HCT116 (cell line): Measurements from ENCODE around the gene STPG3. TPM values are rescaled to one million over a fixed set of nuclear protein-coding genes. Genes with fewer than 3 reads are reported as not detected.

Source experiments
- ATAC-seq: fragments of 200-7000 bp; cut with Tn5 transposase; 2 replicates; pipeline ENCODE4 v1.9.1; 2020; ENCODE audit warnings: mild to moderate bottlenecking, moderate library complexity
- BruUV-seq: library from RNA; stranded (reverse); fragments of 400-500 nt; replicated peaks from 2 replicates; lab custom pipeline; 2021; lab: Mats Ljungman, UMichigan
- CTCF ChIA-PET: fragments of 300-600 bp; sonication (Branson Sonifier 250); formaldehyde crosslinking; loops from one replicate; lab custom pipeline; 2021; ENCODE audit warnings: antibody characterized with exemption; lab: Charles Lee
- POLR2A ChIA-PET: fragments of 300-600, 350-600 bp; sonication (Branson Sonifier 250); formaldehyde crosslinking; loops from one replicate; lab custom pipeline; 2021; ENCODE audit warnings: antibody characterized with exemption; lab: Charles Lee
- RAD21 ChIA-PET, 2 experiments: fragments of 300-600 bp; sonication (Branson Sonifier 250); formaldehyde crosslinking; loops; one replicate each; lab custom pipeline; 2023; ENCODE audit warnings: low total read pairs in 2 of 2; ENCODE audit not compliant: uncharacterized antibody in 2 of 2, unreplicated experiment in 2 of 2, low non-redundant PET in 1 of 2; lab: Charles Lee
- DNase-seq: peaks from one replicate; pipeline ENCODE4 v3.0.0-alpha.2; 2010; ENCODE audit warnings: low read depth, low spot score
- H2AFZ ChIP-seq: fragments of 200-600 bp; shearing (Covaris generic), sonication (generic); 2 replicates; pipeline ENCODE4 v1.6.1; 2017; ENCODE audit warnings: low read depth, mixed run types, mixed read lengths, antibody characterized with exemption, low read length; ENCODE audit not compliant: poor library complexity, severe bottlenecking
- H3K27ac ChIP-seq: 2 replicates; pipeline ENCODE4 v1.5.1; 2012; ENCODE audit warnings: low read depth, low read length
- H3K27me3 ChIP-seq: fragments of 200-600 bp; sonication (generic); 2 replicates; pipeline ENCODE4 v1.6.1; 2016; ENCODE audit warnings: mixed run types, low read length, mixed read lengths; ENCODE audit not compliant: insufficient read depth
- H3K36me3 ChIP-seq, 2 experiments: fragments of 200-500 bp in 1 of 2; fragments of 200-600 bp in 1 of 2; sonication (Bioruptor generic) in 1 of 2; sonication (generic) in 1 of 2; 2 replicates each; pipeline versions ENCODE4 v1.5.1 to v1.6.1; 2014 to 2016; ENCODE audit warnings: low read length in 2 of 2, inconsistent platforms in 1 of 2, mixed read lengths in 1 of 2, mixed run types in 1 of 2; ENCODE audit not compliant: insufficient read depth in 2 of 2, control insufficient read depth in 1 of 2
- H3K4me1 ChIP-seq, 2 experiments: fragments of 200-600 bp in 1 of 2; sonication (generic) in 1 of 2; 2 replicates each; pipeline versions ENCODE4 v1.5.1 to v1.6.1; 2012 to 2017; ENCODE audit warnings: low read length in 2 of 2, inconsistent platforms in 1 of 2, mild to moderate bottlenecking in 1 of 2, mixed read lengths in 1 of 2, mixed run types in 1 of 2, moderate library complexity in 1 of 2; ENCODE audit not compliant: insufficient read depth in 2 of 2, control insufficient read depth in 1 of 2
- H3K4me2 ChIP-seq: fragments of 200-600 bp; sonication (generic); 2 replicates; pipeline ENCODE4 v1.6.1; 2017; ENCODE audit warnings: mixed run types, low read length, mixed read lengths
- H3K4me3 ChIP-seq, 2 experiments: fragments of 200-600 bp in 1 of 2; sonication (generic) in 1 of 2; replicated peaks in 1 of 2; 2 replicates each; pipeline ENCODE4 v1.5.1; 2011 to 2016; ENCODE audit warnings: low read length in 2 of 2, control low read depth in 1 of 2, low read depth in 1 of 2, mild to moderate bottlenecking in 1 of 2, mixed read lengths in 1 of 2, mixed run types in 1 of 2
- H3K79me2 ChIP-seq: fragments of 200-600 bp; sonication (generic); 2 replicates; pipeline ENCODE4 v1.6.1; 2017; ENCODE audit warnings: mild to moderate bottlenecking, mixed run types, low read length, moderate library complexity, mixed read lengths; ENCODE audit not compliant: insufficient read depth
- H3K9ac ChIP-seq: fragments of 200-600 bp; sonication (generic); 2 replicates; pipeline ENCODE4 v1.6.1; 2016; ENCODE audit warnings: low read length, mixed read lengths
- H3K9me2 ChIP-seq: fragments of 200-600 bp; sonication (generic), shearing (Covaris generic); 2 replicates; pipeline ENCODE4 v1.6.1; 2017; ENCODE audit warnings: mixed run types, mild to moderate bottlenecking, moderate library complexity; ENCODE audit not compliant: insufficient read depth
- H3K9me3 ChIP-seq, 2 experiments: fragments of 200-500 bp in 1 of 2; fragments of 200-600 bp in 1 of 2; sonication (Bioruptor generic) in 1 of 2; sonication (generic) in 1 of 2; 2 replicates each; pipeline ENCODE4 v1.6.1; 2014 to 2017; ENCODE audit warnings: low read length in 2 of 2, mixed read lengths in 2 of 2, inconsistent platforms in 1 of 2, low read depth in 1 of 2, mild to moderate bottlenecking in 1 of 2, mixed run types in 1 of 2, moderate library complexity in 1 of 2; ENCODE audit not compliant: control insufficient read depth in 1 of 2, insufficient read depth in 1 of 2
- H4K20me1 ChIP-seq: fragments of 200-600 bp; sonication (generic), shearing (Covaris generic); 2 replicates; pipeline ENCODE4 v1.6.1; 2017; ENCODE audit warnings: mixed run types, mild to moderate bottlenecking, moderate library complexity; ENCODE audit not compliant: insufficient read depth
- CBX3 ChIP-seq: IDR thresholded peaks from 2 replicates; pipeline ENCODE4 v1.6.1; 2012; ENCODE audit warnings: low read depth
- CEBPB ChIP-seq: IDR thresholded peaks from 2 replicates; pipeline ENCODE4 v1.6.1; 2012; ENCODE audit warnings: low read depth
- CTCF ChIP-seq, 3 experiments: fragments of 200-600 bp in 1 of 3; sonication (generic) in 1 of 3; IDR thresholded peaks in 2 of 3; conservative IDR thresholded peaks in 1 of 3; 2 replicates each; pipeline ENCODE4 v1.5.1; 2012 to 2017; ENCODE audit warnings: low read depth in 2 of 3, low read length in 2 of 3, antibody characterized with exemption in 1 of 3, borderline replicate concordance in 1 of 3, control low read depth in 1 of 3, mild to moderate bottlenecking in 1 of 3, mixed read lengths in 1 of 3, mixed run types in 1 of 3, moderate library complexity in 1 of 3; ENCODE audit not compliant: insufficient read depth in 1 of 3
- EGR1 ChIP-seq: IDR thresholded peaks from 2 replicates; pipeline ENCODE4 v1.6.1; 2012; ENCODE audit warnings: low read depth
- EZH2phosphoT487 ChIP-seq: fragments of 200-600 bp; IDR thresholded peaks from 2 replicates; pipeline ENCODE4 v1.6.1; 2018; ENCODE audit warnings: antibody characterized with exemption, borderline replicate concordance
- POLR2A ChIP-seq: IDR thresholded peaks from 2 replicates; pipeline ENCODE4 v1.7.0; 2011; ENCODE audit warnings: borderline replicate concordance; ENCODE audit not compliant: insufficient read depth, insufficient read length; ENCODE audit errors: extremely low read depth
- POLR2AphosphoS5 ChIP-seq: IDR thresholded peaks from 2 replicates; pipeline ENCODE4 v1.6.1; 2011; ENCODE audit warnings: mild to moderate bottlenecking, low read depth, low read length, moderate library complexity
- RAD21 ChIP-seq: IDR thresholded peaks from 2 replicates; pipeline ENCODE4 v1.6.1; 2012; ENCODE audit warnings: low read depth, mild to moderate bottlenecking
- REST ChIP-seq: IDR thresholded peaks from 2 replicates; pipeline ENCODE4 v1.6.1; 2012; ENCODE audit warnings: low read depth
- SIN3A ChIP-seq: IDR thresholded peaks from 2 replicates; pipeline ENCODE4 v1.6.1; 2012; ENCODE audit warnings: low read depth
- SP1 ChIP-seq: IDR thresholded peaks from 2 replicates; pipeline ENCODE4 v1.6.1; 2012; ENCODE audit warnings: low read depth
- SRF ChIP-seq: IDR thresholded peaks from 2 replicates; pipeline ENCODE4 v1.6.1; 2012; ENCODE audit warnings: low read depth
- TCF7L2 ChIP-seq: IDR thresholded peaks from 2 replicates; pipeline ENCODE4 v1.7.0; 2011; ENCODE audit warnings: borderline replicate concordance, inconsistent platforms; ENCODE audit not compliant: insufficient read depth, insufficient read length; ENCODE audit errors: extremely low read depth
- YY1 ChIP-seq: IDR thresholded peaks from 2 replicates; pipeline ENCODE4 v1.6.1; 2011; ENCODE audit warnings: low read length, low read depth, moderate library complexity, mild to moderate bottlenecking; ENCODE audit not compliant: insufficient replicate concordance; ENCODE audit errors: extremely low read depth
- ZFX ChIP-seq: fragments of 450-650 bp; IDR thresholded peaks from 2 replicates; pipeline ENCODE4 v1.6.1; 2017
- ZNF274 ChIP-seq: fragments of 200-500 bp; sonication (Bioruptor generic); IDR thresholded peaks from 2 replicates; pipeline ENCODE4 v1.6.1; 2014; ENCODE audit warnings: mild to moderate bottlenecking, low read depth, low read length, inconsistent platforms
- intact Hi-C: fragments of 100-400 bp; cut with micrococcal nuclease; formaldehyde crosslinking; loops from 2 replicates; pipeline ENCODE4 v1.10.0; 2022
- total RNA-seq: library from RNA; stranded (reverse); gene quantifications from one replicate; pipeline ENCODE4 v1.2.1, GENCODE V29; 2021; ENCODE audit not compliant: unreplicated experiment
- TF ChIP-seq, protein P1 (sequence below): IDR thresholded peaks from 2 replicates; pipeline ENCODE4 v1.6.1; 2012
- TF ChIP-seq, protein P2 (sequence below): IDR thresholded peaks from 2 replicates; pipeline ENCODE4 v1.6.1; 2011; ENCODE audit warnings: mild to moderate bottlenecking, low read length, moderate library complexity; ENCODE audit not compliant: insufficient replicate concordance; ENCODE audit errors: extremely low read depth

Gene STPG3
- total RNA-seq, 1 experiment from 2014 or later, result not detected

GRCh38 chr9:137245450-137246421 is 5.3 kb upstream of the STPG3 start:
- DNase-seq (no peak), ATAC-seq (no peak)
- ChIA-PET POLR2A (interaction anchor here (1.4 to 1.7 kb wide), 2 partner anchors 32 to 57 kb away, joined by 3 to 4 read pairs; partner anchors contain the start of genes SSNA1 and TOR4A), RAD21 (no interaction called here), CTCF (interaction anchor here (2.4 kb wide), 1 partner anchor 9 kb away, joined by 7 read pairs; no protein-coding TSS in a partner anchor)
- peaks cover 21% of the 10 kb centered on the region; the same call in 1 of the 2 replicates for H4K20me1 ChIP-seq
- H3K4me1 ChIP-seq, result peaks cover 8 to 22% of the 10 kb centered on the region in 2 experiments
- H3K9ac ChIP-seq, result no peak overlapping the region
- no peaks in the 10 kb centered on the region for H3K9me2 ChIP-seq
- no peaks in the 10 kb centered on the region for H3K27me3 ChIP-seq
- intact Hi-C loops, result no loop called here
- H3K27ac ChIP-seq, result no peak overlapping the region
- peaks cover 11 to 21% of the 10 kb centered on the region in 2 experiments for H3K36me3 ChIP-seq
- H3K4me2 ChIP-seq, result no peak overlapping the region
- no TSS peak for BruUV-seq
- H3K4me3 ChIP-seq, result no peak overlapping the region
- H3K79me2 ChIP-seq, result peaks cover 25% of the 10 kb centered on the region
- H2AFZ ChIP-seq, result no peak overlapping the region
- no peaks in the 10 kb centered on the region for H3K9me3 ChIP-seq
- TF ChIP-seq, protein P1, sequence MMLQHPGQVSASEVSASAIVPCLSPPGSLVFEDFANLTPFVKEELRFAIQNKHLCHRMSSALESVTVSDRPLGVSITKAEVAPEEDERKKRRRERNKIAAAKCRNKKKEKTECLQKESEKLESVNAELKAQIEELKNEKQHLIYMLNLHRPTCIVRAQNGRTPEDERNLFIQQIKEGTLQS, result no peak
- TF ChIP-seq REST, result no peak
- TF ChIP-seq SP1, result no peak
- TF ChIP-seq ZFX, result no peak
- no peak for TF ChIP-seq CEBPB
- no peak for TF ChIP-seq TCF7L2
- no peak for TF ChIP-seq CTCF (IDR thresholded peaks at IDR 0.05 in 2 of 3, conservative IDR thresholded peaks at IDR 0.05 in 1 of 3; ENCODE audit: borderline replicate concordance in 1 of 3, insufficient read depth in 1 of 3, low read depth in 2 of 3, low read length in 2 of 3)
- no peak for TF ChIP-seq SIN3A
- TF ChIP-seq EGR1, result no peak
- no peak for TF ChIP-seq YY1
- TF ChIP-seq EZH2phosphoT487, result no peak
- TF ChIP-seq ZNF274, result no peak
- TF ChIP-seq CBX3, result no peak
- TF ChIP-seq POLR2AphosphoS5, result no peak
- TF ChIP-seq, protein P2, sequence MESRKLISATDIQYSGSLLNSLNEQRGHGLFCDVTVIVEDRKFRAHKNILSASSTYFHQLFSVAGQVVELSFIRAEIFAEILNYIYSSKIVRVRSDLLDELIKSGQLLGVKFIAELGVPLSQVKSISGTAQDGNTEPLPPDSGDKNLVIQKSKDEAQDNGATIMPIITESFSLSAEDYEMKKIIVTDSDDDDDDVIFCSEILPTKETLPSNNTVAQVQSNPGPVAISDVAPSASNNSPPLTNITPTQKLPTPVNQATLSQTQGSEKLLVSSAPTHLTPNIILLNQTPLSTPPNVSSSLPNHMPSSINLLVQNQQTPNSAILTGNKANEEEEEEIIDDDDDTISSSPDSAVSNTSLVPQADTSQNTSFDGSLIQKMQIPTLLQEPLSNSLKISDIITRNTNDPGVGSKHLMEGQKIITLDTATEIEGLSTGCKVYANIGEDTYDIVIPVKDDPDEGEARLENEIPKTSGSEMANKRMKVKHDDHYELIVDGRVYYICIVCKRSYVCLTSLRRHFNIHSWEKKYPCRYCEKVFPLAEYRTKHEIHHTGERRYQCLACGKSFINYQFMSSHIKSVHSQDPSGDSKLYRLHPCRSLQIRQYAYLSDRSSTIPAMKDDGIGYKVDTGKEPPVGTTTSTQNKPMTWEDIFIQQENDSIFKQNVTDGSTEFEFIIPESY, result no peak
- TF ChIP-seq POLR2A, result no peak
- TF ChIP-seq SRF, result no peak
- no peak for TF ChIP-seq RAD21
